Prostate gland (tissue), 2 donors: ENCODE measurements around the gene PDE4D.

Experiments
- CTCF ChIP-seq, 4 experiments: fragments of 200-600 bp in 2 of 4; fragments of 450-650 bp in 2 of 4; sonication (generic) in 2 of 4; IDR thresholded peaks; 1 replicate in 3 of 4; 2 replicates in 1 of 4; pipeline ENCODE4 v1.5.1; 2016 to 2019; ENCODE audit warnings: antibody characterized with exemption in 4 of 4, mild to moderate bottlenecking in 2 of 4, moderate library complexity in 2 of 4
- POLR2A ChIP-seq: fragments of 450-650 bp; IDR thresholded peaks from one replicate; pipeline ENCODE4 v1.6.1; 2016; ENCODE audit warnings: antibody characterized with exemption, mild to moderate bottlenecking

GRCh38 chr5:58967597-58968281 is 925.8 kb downstream of the PDE4D start:
- no peak for TF ChIP-seq POLR2A
- TF ChIP-seq CTCF (IDR thresholded peaks at IDR 0.05), result no peak
